Measurements from ENCODE around the gene UFL1.
"Not testable (repeated sequence)": the region's sequence is repeated elsewhere in the genome, so short reads cannot be mapped to it uniquely, and the experiment has no call there.

The UFL1 gene

GRCh38 chr6:96545882-96546281 lies 24.3 kb downstream of the UFL1 start:
- Mint-ChIP-seq H3K36me3 (ENCODE audit: low read depth) (peaks cover 60% of the 10 kb centered on the region), H3K9me3 (no peaks in the 10 kb centered on the region), H3K4me3 (no peak overlapping the region), H3K4me1 (ENCODE audit: low read depth) (no peaks in the 10 kb centered on the region), H3K27ac (no peak overlapping the region), H3K27me3 (no peaks in the 10 kb centered on the region)

- H3K27ac Mint-ChIP-seq, result no peak overlapping the region
- no peaks in the 10 kb centered on the region for H3K4me1 Mint-ChIP-seq (ENCODE audit: low read depth)
- H3K27me3 Mint-ChIP-seq, result no peaks in the 10 kb centered on the region
- H3K4me3 Mint-ChIP-seq, result no peak overlapping the region
- H3K36me3 Mint-ChIP-seq (ENCODE audit: low read depth), result peaks cover 61% of the 10 kb centered on the region
- H3K9me3 Mint-ChIP-seq, result no peaks in the 10 kb centered on the region
Measured at GRCh38 chr6:96547654-96548053, 26.0 kb downstream of the UFL1 start.

GRCh38 chr6:96554558-96554957 lies 33.0 kb downstream of the UFL1 start:
- Mint-ChIP-seq H3K9me3 (no peaks in the 10 kb centered on the region), H3K27ac (no peak overlapping the region), H3K4me1 (ENCODE audit: low read depth) (no peaks in the 10 kb centered on the region), H3K36me3 (ENCODE audit: low read depth) (peaks cover 52% of the 10 kb centered on the region), H3K27me3 (no peaks in the 10 kb centered on the region), H3K4me3 (no peak overlapping the region)

GRCh38 chr6:96559740-96560139 lies 38.1 kb downstream of the UFL1 start:
- Mint-ChIP-seq H3K27me3 (peaks cover 12% of the 10 kb centered on the region), H3K36me3 (ENCODE audit: low read depth) (peaks cover 14% of the 10 kb centered on the region)
- not testable (repeated sequence) for H3K4me3 Mint-ChIP-seq; H3K27ac Mint-ChIP-seq; H3K4me1 Mint-ChIP-seq (ENCODE audit: low read depth); H3K9me3 Mint-ChIP-seq

GRCh38 chr6:96562886-96563285 lies 41.3 kb downstream of the UFL1 start, which contains the start of gene FHL5:
Gene FHL5 (plus strand): TSS chr6:96563128. CDS start chr6:96603614, 40,486 bp downstream.
- Mint-ChIP-seq H3K4me3 (no peak within 1 kb of the TSS), H3K9me3 (no peaks in the 10 kb centered on the region), H3K27ac (no peak within 1 kb of the TSS), H3K36me3 (ENCODE audit: low read depth) (no peaks in the 10 kb centered on the region), H3K27me3 (peaks cover 18% of the 10 kb centered on the region), H3K4me1 (ENCODE audit: low read depth) (no peaks in the 10 kb centered on the region)

GRCh38 chr6:96563853-96564252 lies 42.2 kb downstream of the UFL1 start:
- H3K36me3 Mint-ChIP-seq (ENCODE audit: low read depth), result no peaks in the 10 kb centered on the region
- H3K4me1 Mint-ChIP-seq (ENCODE audit: low read depth), result no peaks in the 10 kb centered on the region
- H3K27ac Mint-ChIP-seq, result no peak overlapping the region
- no peaks in the 10 kb centered on the region for H3K9me3 Mint-ChIP-seq
- peaks cover 23% of the 10 kb centered on the region for H3K27me3 Mint-ChIP-seq
- no peak overlapping the region for H3K4me3 Mint-ChIP-seq

GRCh38 chr6:96570053-96570452 lies 48.4 kb downstream of the UFL1 start:
- Mint-ChIP-seq H3K27me3 (peaks cover 25% of the 10 kb centered on the region), H3K4me1 (ENCODE audit: low read depth) (no peaks in the 10 kb centered on the region), H3K36me3 (ENCODE audit: low read depth) (peaks cover 7% of the 10 kb centered on the region), H3K9me3 (peaks cover 14% of the 10 kb centered on the region), H3K27ac (no peak overlapping the region), H3K4me3 (no peak overlapping the region)

- Mint-ChIP-seq H3K27ac (no peak overlapping the region), H3K4me3 (no peak overlapping the region), H3K27me3 (peaks cover 35% of the 10 kb centered on the region), H3K4me1 (ENCODE audit: low read depth) (no peaks in the 10 kb centered on the region), H3K9me3 (peaks cover 14% of the 10 kb centered on the region), H3K36me3 (ENCODE audit: low read depth) (peaks cover 7% of the 10 kb centered on the region)
Measured at GRCh38 chr6:96571551-96571950, 49.9 kb downstream of the UFL1 start.

- H3K27me3 Mint-ChIP-seq, result peaks cover 23% of the 10 kb centered on the region
Measured at GRCh38 chr6:96575359-96575758, 53.8 kb downstream of the UFL1 start.

GRCh38 chr6:96576221-96576620 lies 54.6 kb downstream of the UFL1 start:
- H3K9me3 Mint-ChIP-seq, result no peaks in the 10 kb centered on the region
- no peaks in the 10 kb centered on the region for H3K4me1 Mint-ChIP-seq (ENCODE audit: low read depth)
- H3K27me3 Mint-ChIP-seq, result peaks cover 23% of the 10 kb centered on the region
- no peaks in the 10 kb centered on the region for H3K36me3 Mint-ChIP-seq (ENCODE audit: low read depth)
- H3K4me3 Mint-ChIP-seq, result no peak overlapping the region
- no peak overlapping the region for H3K27ac Mint-ChIP-seq

More at GRCh38 chr6:96575359-96575758, 53.8 kb downstream of the UFL1 start:
- no peak overlapping the region for H3K27ac Mint-ChIP-seq
- peaks cover 3% of the 10 kb centered on the region for H3K9me3 Mint-ChIP-seq
- no peaks in the 10 kb centered on the region for H3K36me3 Mint-ChIP-seq (ENCODE audit: low read depth)
- H3K4me3 Mint-ChIP-seq, result no peak overlapping the region
- no peaks in the 10 kb centered on the region for H3K4me1 Mint-ChIP-seq (ENCODE audit: low read depth)

- no peaks in the 10 kb centered on the region for H3K4me1 Mint-ChIP-seq (ENCODE audit: low read depth)
- H3K27ac Mint-ChIP-seq, result no peak overlapping the region
- no peaks in the 10 kb centered on the region for H3K9me3 Mint-ChIP-seq
- peaks cover 24% of the 10 kb centered on the region for H3K27me3 Mint-ChIP-seq
- no peaks in the 10 kb centered on the region for H3K36me3 Mint-ChIP-seq (ENCODE audit: low read depth)
- H3K4me3 Mint-ChIP-seq, result no peak overlapping the region
Measured at GRCh38 chr6:96582021-96582420, 60.4 kb downstream of the UFL1 start.

- no peaks in the 10 kb centered on the region for H3K36me3 Mint-ChIP-seq (ENCODE audit: low read depth)
- H3K4me3 Mint-ChIP-seq, result no peak overlapping the region
- H3K27me3 Mint-ChIP-seq, result peaks cover 20% of the 10 kb centered on the region
- no peaks in the 10 kb centered on the region for H3K4me1 Mint-ChIP-seq (ENCODE audit: low read depth)
- H3K27ac Mint-ChIP-seq, result no peak overlapping the region
- H3K9me3 Mint-ChIP-seq, result no peaks in the 10 kb centered on the region
Measured at GRCh38 chr6:96582436-96582835, 60.8 kb downstream of the UFL1 start.

- no peaks in the 10 kb centered on the region for H3K36me3 Mint-ChIP-seq (ENCODE audit: low read depth)
- H3K27me3 Mint-ChIP-seq, result peaks cover 22% of the 10 kb centered on the region
- no peaks in the 10 kb centered on the region for H3K9me3 Mint-ChIP-seq
- H3K4me3 Mint-ChIP-seq, result no peak overlapping the region
- no peaks in the 10 kb centered on the region for H3K4me1 Mint-ChIP-seq (ENCODE audit: low read depth)
- no peak overlapping the region for H3K27ac Mint-ChIP-seq
Measured at GRCh38 chr6:96604420-96604819, 82.8 kb downstream of the UFL1 start.
